Brain microvascular endothelial cell (primary cell): ENCODE results near the gene VMP1.

Experiments used
- DNase-seq: peaks from one replicate; pipeline ENCODE4 v3.0.0-alpha.2; 2020
- H3K27ac ChIP-seq: fragments of 250-450 bp; sonication (Bioruptor Pico); 2 replicates; pipeline ENCODE4 v1.5.1; 2020; ENCODE audit warnings: mild to moderate bottlenecking, moderate library complexity
- H3K27me3 ChIP-seq: fragments of 250-450 bp; sonication (Bioruptor Pico); replicated peaks from 2 replicates; pipeline ENCODE4 v1.5.1; 2020; ENCODE audit warnings: mild to moderate bottlenecking
- H3K36me3 ChIP-seq: fragments of 250-450 bp; sonication (Bioruptor Pico); replicated peaks from 2 replicates; pipeline ENCODE4 v1.5.1; 2020; ENCODE audit warnings: mild to moderate bottlenecking
- H3K4me3 ChIP-seq: 2 replicates; pipeline ENCODE4 v1.5.1; 2011; ENCODE audit warnings: low read depth, mild to moderate bottlenecking, control low read depth, low read length, moderate library complexity
- in situ Hi-C: cut with HindIII; loops from 2 replicates; pipeline ENCODE4 v1.10.0; 2017; ENCODE audit warnings: low sequenced_read_pairs, low pct_ligation_motif_present
- TF ChIP-seq, protein P1 (sequence below): IDR thresholded peaks from 2 replicates; pipeline ENCODE4 v1.5.1; 2011; ENCODE audit warnings: low read depth, mild to moderate bottlenecking, moderate library complexity, low read length, control low read depth, inconsistent platforms; ENCODE audit errors: missing control alignments

Gene VMP1

DNA sequence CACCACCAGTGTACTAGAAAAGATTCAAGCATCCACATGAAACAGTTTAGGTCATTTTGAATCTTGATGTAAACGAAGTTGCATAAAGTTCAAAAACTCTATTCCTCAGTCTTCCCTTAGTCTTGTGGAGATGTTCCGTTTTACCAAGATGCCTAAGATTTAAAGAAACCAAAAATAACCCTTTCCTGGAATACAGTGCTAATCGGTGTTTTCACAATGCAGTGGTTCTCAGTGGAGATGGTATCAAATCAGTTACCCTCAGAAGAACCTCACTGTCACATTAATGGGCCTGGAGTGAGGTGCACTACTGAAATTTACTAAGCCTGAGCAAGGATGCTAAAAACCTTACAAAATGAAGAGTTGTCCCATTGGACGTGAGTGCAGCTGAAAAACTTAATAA lies 9.3 kb upstream of the VMP1 start:
- no peak overlapping the region for H3K27ac ChIP-seq
- no peak overlapping the region for H3K4me3 ChIP-seq
- H3K36me3 ChIP-seq, result peaks cover 64% of the 10 kb centered on the region
- in situ Hi-C loops, result no loop called here
- H3K27me3 ChIP-seq, result no peaks in the 10 kb centered on the region
- TF ChIP-seq, protein P1, sequence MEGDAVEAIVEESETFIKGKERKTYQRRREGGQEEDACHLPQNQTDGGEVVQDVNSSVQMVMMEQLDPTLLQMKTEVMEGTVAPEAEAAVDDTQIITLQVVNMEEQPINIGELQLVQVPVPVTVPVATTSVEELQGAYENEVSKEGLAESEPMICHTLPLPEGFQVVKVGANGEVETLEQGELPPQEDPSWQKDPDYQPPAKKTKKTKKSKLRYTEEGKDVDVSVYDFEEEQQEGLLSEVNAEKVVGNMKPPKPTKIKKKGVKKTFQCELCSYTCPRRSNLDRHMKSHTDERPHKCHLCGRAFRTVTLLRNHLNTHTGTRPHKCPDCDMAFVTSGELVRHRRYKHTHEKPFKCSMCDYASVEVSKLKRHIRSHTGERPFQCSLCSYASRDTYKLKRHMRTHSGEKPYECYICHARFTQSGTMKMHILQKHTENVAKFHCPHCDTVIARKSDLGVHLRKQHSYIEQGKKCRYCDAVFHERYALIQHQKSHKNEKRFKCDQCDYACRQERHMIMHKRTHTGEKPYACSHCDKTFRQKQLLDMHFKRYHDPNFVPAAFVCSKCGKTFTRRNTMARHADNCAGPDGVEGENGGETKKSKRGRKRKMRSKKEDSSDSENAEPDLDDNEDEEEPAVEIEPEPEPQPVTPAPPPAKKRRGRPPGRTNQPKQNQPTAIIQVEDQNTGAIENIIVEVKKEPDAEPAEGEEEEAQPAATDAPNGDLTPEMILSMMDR, result no peak
- DNase-seq, result no peak

DNA sequence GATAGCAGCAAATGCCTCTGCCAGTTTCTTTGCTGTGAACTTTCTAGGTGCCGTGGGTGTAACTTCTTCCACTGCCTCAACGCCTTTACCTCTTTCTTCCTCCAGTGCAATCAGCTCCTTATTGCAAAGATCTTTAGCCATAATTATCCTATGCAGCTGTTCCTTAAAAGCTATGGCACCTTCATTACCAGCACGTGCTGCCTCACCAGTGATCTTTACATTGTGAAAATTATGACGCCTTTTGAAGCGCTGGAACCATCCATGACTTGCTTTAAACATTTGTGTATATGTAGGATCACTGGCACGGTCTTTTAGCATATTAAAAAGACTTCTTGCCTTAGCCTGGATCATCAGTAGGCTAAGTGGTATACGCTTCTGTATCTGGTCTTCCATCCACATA lies 8.2 kb upstream of the VMP1 start:
- H3K4me3 ChIP-seq, result no peak overlapping the region
- H3K27me3 ChIP-seq, result no peaks in the 10 kb centered on the region
- no peak overlapping the region for H3K27ac ChIP-seq
- H3K36me3 ChIP-seq, result peaks cover 55% of the 10 kb centered on the region
- no peak for DNase-seq
- in situ Hi-C loops, result no loop called here
- TF ChIP-seq, protein P1, result no peak

DNA sequence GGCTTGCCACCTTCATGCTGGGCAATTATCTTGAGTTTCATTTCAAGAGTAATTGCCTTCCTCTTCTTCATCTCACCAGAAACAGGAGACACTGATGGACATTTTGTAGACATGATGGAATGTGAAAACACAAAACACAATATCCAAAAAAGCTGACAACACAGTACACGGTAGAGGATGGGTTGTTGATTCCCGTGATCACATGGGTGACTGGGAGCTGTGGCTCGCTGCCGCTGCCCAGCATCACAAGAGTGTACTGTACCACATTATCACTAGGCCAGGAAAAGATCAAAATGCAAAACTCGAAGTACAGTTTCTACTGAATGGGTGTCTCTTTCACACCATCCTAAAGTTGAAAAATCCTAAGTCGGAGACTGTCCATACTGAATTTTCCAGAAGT lies 7.7 kb upstream of the VMP1 start:
- DNase-seq, result no peak
- TF ChIP-seq, protein P1, result no peak
- in situ Hi-C loops, result no loop called here
- no peak overlapping the region for H3K27ac ChIP-seq
- no peak overlapping the region for H3K4me3 ChIP-seq
- no peaks in the 10 kb centered on the region for H3K27me3 ChIP-seq
- H3K36me3 ChIP-seq, result peaks cover 51% of the 10 kb centered on the region

DNA sequence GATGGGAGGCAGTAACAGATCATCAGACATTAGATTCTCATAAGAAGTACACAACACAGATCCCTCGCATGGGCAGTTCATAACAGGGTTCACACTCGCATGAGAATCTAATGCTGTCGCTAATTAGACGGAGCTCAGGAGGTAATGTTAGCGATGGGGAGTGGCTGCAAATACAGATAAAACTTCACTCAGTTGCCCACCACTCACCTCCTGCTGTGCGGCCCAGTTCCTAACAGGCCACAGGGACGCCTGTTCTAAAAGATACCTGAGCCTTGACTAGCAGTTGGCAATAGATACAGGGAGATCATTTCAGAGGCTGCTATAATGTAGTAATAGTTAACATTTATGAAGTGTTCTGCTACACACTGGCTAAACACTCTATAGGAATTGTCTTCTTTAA lies 5.2 kb upstream of the VMP1 start:
- DNase-seq, result no peak
- Histone ChIP-seq H3K4me3 (no peak overlapping the region), H3K36me3 (peaks cover 27% of the 10 kb centered on the region), H3K27ac (no peak overlapping the region), H3K27me3 (no peaks in the 10 kb centered on the region)
- TF ChIP-seq, protein P1, result no peak
- in situ Hi-C loops, result no loop called here

DNA sequence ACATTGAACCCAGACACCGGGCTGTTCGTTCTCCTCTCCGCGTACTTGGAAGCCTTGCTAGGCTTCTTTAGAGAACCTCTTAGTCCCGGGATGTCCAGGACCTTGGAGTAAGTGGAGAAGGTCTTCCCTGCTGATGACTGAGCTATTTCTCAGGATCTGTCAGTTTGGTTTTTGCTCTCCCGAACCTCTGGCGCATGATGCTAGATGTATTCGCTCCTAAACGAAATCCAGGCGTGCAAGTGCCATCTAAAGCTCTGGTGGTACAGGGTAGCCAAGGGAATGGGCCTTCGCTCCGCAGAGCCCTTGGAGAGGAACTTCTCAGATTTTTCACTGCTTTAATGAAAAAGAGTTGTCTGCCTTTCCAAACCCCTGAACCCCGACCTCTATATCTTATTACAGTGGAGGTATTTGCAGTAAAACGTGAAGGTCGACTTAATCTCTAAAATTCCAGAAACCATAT lies 547 bp downstream of the VMP1 start:
- no peak for DNase-seq
- H3K4me3 ChIP-seq, result peak overlapping the region; percentile 95
- H3K27me3 ChIP-seq, result no peaks in the 10 kb centered on the region
- no peaks in the 10 kb centered on the region for H3K36me3 ChIP-seq
- in situ Hi-C loops, result no loop called here
- H3K27ac ChIP-seq, result peak overlapping the region; percentile 90
- TF ChIP-seq, protein P1, result no peak

DNA sequence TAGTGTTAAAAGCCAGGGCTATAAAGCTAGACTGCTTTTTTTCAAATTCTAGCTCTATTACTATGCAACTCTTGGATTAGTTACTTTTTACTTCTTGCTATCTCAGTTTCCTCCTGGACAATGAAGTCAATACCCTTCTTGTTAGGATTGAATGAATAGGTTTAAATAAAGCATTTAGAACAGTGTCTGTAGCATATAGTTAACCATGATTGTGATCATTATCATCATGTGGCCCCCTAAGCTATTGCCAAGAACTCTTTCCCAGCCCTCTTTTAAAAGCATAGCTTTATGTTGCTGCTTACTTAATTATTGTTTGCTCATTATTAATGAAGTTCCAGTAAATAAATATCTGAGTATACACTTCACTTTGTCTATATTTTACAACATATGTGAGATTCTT lies 4.5 kb downstream of the VMP1 start:
- Histone ChIP-seq H3K27ac (no peak overlapping the region), H3K27me3 (no peaks in the 10 kb centered on the region), H3K36me3 (no peaks in the 10 kb centered on the region), H3K4me3 (no peak overlapping the region)
- no peak for DNase-seq
- TF ChIP-seq, protein P1, result no peak
- in situ Hi-C loops, result no loop called here
